ENCODE data around the gene COX14.

The COX14 gene

DNA sequence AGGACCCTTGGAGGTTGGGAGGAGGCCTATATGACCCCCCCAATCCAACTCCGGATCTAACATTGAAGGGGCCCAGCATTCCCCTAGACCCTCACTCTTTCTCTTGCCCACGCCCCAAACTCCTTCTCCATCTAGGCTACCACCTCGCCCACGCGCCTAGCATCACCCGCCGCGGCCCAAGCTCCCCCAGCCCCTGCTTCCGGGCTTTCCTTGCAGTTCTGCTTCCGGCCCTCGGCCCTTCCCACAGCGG is 54.7 kb downstream of the COX14 start:
- peak overlapping the region; percentile 89 for H3K4me3 ChIP-seq (ENCODE audit: low read depth, low read length)
- TF ChIP-seq, protein P1, sequence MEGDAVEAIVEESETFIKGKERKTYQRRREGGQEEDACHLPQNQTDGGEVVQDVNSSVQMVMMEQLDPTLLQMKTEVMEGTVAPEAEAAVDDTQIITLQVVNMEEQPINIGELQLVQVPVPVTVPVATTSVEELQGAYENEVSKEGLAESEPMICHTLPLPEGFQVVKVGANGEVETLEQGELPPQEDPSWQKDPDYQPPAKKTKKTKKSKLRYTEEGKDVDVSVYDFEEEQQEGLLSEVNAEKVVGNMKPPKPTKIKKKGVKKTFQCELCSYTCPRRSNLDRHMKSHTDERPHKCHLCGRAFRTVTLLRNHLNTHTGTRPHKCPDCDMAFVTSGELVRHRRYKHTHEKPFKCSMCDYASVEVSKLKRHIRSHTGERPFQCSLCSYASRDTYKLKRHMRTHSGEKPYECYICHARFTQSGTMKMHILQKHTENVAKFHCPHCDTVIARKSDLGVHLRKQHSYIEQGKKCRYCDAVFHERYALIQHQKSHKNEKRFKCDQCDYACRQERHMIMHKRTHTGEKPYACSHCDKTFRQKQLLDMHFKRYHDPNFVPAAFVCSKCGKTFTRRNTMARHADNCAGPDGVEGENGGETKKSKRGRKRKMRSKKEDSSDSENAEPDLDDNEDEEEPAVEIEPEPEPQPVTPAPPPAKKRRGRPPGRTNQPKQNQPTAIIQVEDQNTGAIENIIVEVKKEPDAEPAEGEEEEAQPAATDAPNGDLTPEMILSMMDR (IDR thresholded peaks at IDR 0.05; ENCODE audit: insufficient read depth, low read depth, low read length, missing control alignments), result no peak
- DNase-seq (ENCODE audit: low read depth), result peak; percentile 65

DNA sequence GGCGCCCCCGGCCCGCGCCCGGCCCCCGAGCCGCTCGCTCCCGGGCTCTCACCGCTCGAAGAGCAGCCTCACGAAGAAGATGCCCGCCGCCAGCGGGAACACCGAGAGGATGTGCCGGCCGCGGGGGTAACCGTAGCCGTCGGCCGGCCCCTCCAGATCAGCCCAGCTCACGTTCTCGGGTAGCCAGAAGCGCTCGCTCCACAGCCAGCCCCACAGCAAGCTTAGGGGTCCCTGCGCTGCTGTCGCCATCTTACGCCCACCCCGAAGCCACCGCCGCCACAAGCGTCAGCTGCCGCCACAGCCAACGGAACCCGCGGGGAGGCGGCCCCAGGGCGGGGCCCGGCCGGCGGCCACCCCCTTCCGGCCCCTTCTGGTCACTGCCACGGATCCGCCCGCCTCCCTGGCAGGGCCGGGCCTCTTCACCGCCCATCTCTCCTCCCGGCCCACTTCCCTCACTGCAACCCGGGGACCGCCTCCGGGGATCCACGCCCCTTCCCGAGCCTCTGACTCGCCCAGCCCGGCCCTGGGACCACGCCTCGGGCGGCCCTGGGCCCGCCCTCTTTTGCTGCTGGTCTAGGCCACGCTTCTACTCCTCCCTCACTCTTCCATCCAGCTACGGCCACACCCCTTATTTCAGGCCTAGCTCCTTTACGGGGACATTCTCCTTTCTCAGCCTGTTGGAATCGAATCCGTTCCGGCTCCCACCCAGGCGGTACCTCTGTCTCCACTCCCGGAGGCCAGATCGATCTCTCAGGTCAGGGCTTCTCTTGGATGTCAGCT is 55.2 kb downstream of the COX14 start, which contains the start of gene CERS5:
Gene CERS5 (minus strand): TSS at position 321 of the 780 bp plus-strand sequence. CDS start 72 bp downstream, at position 249.
- TF ChIP-seq, protein P1 (IDR thresholded peaks at IDR 0.05; ENCODE audit: insufficient read depth, low read depth, low read length, missing control alignments), result no peak
- peak within 1 kb of the TSS; percentile 89 for H3K4me3 ChIP-seq (ENCODE audit: low read depth, low read length)
- DNase-seq (ENCODE audit: low read depth), result peak; percentile 98

All from GM12865 (cell line).